Body of pancreas (tissue), 4 donors: ENCODE measurements around the gene ZNF862.
"Not testable (repeated sequence)": the region's sequence is repeated elsewhere in the genome, so short reads cannot be mapped to it uniquely, and the experiment has no call there.

ENCODE experiments used
- POLR2A ChIP-seq, 3 donors: fragments of 450-650 bp; IDR thresholded peaks; one replicate each; pipeline ENCODE4 v1.6.1; 2016; ENCODE audit warnings: antibody characterized with exemption in 3 of 3, mild to moderate bottlenecking in 2 of 3
- TF ChIP-seq, protein P1 (sequence below), 7 experiments: fragments of 450-650 bp in 4 of 7; fragments of 200-600 bp in 3 of 7; sonication (generic) in 3 of 7; IDR thresholded peaks; one replicate each; pipeline ENCODE4 v1.5.1; 2016 to 2019; ENCODE audit warnings: antibody characterized with exemption in 7 of 7

DNA sequence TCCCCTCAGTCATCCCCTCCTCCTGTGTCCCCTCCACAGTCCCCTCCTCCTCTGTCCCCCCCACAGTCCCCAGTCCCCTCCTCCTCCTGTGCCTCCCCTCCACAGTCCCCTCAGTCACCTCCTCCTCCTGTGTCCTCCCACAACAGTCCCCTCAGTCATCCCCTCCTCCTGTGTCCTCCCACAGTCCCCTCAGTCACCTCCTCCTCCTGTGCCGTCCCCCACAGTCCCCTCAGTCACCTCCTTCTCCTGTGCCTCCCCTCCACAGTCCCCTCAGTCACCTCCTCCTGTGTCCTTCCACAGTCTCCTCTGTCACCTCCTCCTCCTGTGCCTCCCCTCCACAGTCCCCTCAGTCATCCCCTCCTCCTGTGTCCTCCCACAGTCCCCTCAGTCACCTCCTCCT lies 7.6 kb upstream of the ZNF862 start:
- TF ChIP-seq, protein P1, sequence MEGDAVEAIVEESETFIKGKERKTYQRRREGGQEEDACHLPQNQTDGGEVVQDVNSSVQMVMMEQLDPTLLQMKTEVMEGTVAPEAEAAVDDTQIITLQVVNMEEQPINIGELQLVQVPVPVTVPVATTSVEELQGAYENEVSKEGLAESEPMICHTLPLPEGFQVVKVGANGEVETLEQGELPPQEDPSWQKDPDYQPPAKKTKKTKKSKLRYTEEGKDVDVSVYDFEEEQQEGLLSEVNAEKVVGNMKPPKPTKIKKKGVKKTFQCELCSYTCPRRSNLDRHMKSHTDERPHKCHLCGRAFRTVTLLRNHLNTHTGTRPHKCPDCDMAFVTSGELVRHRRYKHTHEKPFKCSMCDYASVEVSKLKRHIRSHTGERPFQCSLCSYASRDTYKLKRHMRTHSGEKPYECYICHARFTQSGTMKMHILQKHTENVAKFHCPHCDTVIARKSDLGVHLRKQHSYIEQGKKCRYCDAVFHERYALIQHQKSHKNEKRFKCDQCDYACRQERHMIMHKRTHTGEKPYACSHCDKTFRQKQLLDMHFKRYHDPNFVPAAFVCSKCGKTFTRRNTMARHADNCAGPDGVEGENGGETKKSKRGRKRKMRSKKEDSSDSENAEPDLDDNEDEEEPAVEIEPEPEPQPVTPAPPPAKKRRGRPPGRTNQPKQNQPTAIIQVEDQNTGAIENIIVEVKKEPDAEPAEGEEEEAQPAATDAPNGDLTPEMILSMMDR (IDR thresholded peaks at IDR 0.05): not testable (repeated sequence)
- not testable (repeated sequence) for TF ChIP-seq POLR2A (IDR thresholded peaks at IDR 0.05)
